Neural cell (in vitro differentiated cells): Measurements from ENCODE around the gene MED13.

ENCODE experiments used
- CTCF ChIP-seq: fragments of 450-650 bp; IDR thresholded peaks from 2 replicates; pipeline ENCODE4 v1.5.1; 2014; ENCODE audit warnings: antibody characterized with exemption, mild to moderate bottlenecking, moderate library complexity; ENCODE audit not compliant: poor library complexity, severe bottlenecking
- POLR2AphosphoS5 ChIP-seq: IDR thresholded peaks from 2 replicates; pipeline ENCODE4 v1.6.1; 2012
- REST ChIP-seq: IDR thresholded peaks from 2 replicates; pipeline ENCODE4 v1.6.1; 2012; ENCODE audit warnings: borderline replicate concordance
- TAF1 ChIP-seq: IDR thresholded peaks from 2 replicates; pipeline ENCODE4 v1.6.1; 2012; ENCODE audit warnings: low read depth

- TF ChIP-seq REST = no peak
- no peak for TF ChIP-seq CTCF
- no peak for TF ChIP-seq TAF1
- no peak for TF ChIP-seq POLR2AphosphoS5
Observed at GRCh38 chr17:62084585-62084984, 19.5 kb upstream of the MED13 start.
